Stomach smooth muscle (tissue), 2 donors: ENCODE measurements around the gene ACTRT2.

Experiments
- H3K27ac ChIP-seq: one replicate; pipeline ENCODE4 v1.7.0; 2013; ENCODE audit warnings: mild to moderate bottlenecking, low read length, inconsistent platforms
- H3K27me3 ChIP-seq, 2 donors: one replicate each; pipeline ENCODE4 v1.7.0; 2013; ENCODE audit warnings: low read length in 2 of 2; ENCODE audit not compliant: insufficient read depth in 2 of 2, control insufficient read depth in 1 of 2
- H3K36me3 ChIP-seq, 2 donors: one replicate each; pipeline ENCODE4 v1.7.0; 2013; ENCODE audit warnings: low read length in 2 of 2; ENCODE audit not compliant: control insufficient read depth in 2 of 2, insufficient read depth in 2 of 2
- H3K4me1 ChIP-seq: one replicate; pipeline ENCODE4 v1.7.0; 2013; ENCODE audit warnings: low read length; ENCODE audit not compliant: control insufficient read depth, insufficient read depth
- H3K4me3 ChIP-seq, 2 donors: one replicate each; pipeline ENCODE4 v1.7.0; 2013; ENCODE audit warnings: low read length in 2 of 2
- H3K9ac ChIP-seq, 2 donors: one replicate each; pipeline ENCODE4 v1.7.0; 2013; ENCODE audit warnings: low read length in 2 of 2, mild to moderate bottlenecking in 1 of 2
- H3K9me3 ChIP-seq, 2 donors: one replicate each; pipeline ENCODE4 v1.7.0; 2013; ENCODE audit warnings: low read length in 2 of 2; ENCODE audit not compliant: control insufficient read depth in 2 of 2
- donor health status: healthy.
- donor health status: Pancreatic carcinoma.

ACTRT2 gene

DNA sequence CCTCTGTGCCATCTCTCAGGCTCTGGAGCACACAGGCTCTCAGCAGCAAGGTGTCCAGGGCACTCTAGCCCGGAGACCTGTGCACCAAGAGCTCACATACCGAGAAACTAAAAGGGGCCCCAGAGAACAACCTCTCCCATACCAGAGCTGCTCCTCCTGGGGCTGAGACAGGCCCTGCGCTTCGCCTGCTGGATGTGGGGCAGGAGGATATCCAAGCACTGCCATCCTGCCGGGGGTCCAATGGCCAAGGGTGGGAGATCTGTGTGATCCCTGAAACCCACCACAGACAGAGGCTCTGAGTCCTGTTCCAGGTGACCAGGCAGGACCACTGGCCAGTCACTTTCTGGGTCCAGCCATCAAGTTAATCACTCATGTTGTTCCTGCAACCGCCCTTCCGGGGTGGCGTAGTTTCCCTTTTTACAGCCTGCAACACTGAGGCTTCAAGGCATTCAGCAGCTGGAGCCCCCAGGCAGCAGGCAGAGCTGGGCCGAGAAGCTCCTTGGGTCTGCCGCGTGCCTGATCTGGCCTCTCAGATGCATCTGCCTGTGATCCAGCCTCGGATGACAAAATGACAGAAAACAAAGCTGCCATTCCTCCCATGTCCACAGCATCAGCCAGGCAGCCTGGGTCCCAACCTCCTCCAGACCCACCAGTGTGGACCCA is 36.7 kb upstream of the ACTRT2 start:
- Histone ChIP-seq H3K9me3 (no peaks in the 10 kb centered on the region), H3K27ac (no peak overlapping the region), H3K4me1 (no peaks in the 10 kb centered on the region), H3K9ac (no peak overlapping the region), H3K4me3 (no peak overlapping the region), H3K36me3 (no peaks in the 10 kb centered on the region), H3K27me3 (peaks cover 0 to 9% of the 10 kb centered on the region in 2 donors)

- Histone ChIP-seq H3K36me3 (no peaks in the 10 kb centered on the region), H3K27me3 (peaks cover 0 to 9% of the 10 kb centered on the region in 2 donors), H3K4me1 (no peaks in the 10 kb centered on the region), H3K27ac (no peak overlapping the region), H3K9me3 (no peaks in the 10 kb centered on the region), H3K9ac (no peak overlapping the region), H3K4me3 (no peak overlapping the region)
These were observed 36.2 kb upstream of the ACTRT2 start for GRCh38 chr1:2985067-2985561.

DNA sequence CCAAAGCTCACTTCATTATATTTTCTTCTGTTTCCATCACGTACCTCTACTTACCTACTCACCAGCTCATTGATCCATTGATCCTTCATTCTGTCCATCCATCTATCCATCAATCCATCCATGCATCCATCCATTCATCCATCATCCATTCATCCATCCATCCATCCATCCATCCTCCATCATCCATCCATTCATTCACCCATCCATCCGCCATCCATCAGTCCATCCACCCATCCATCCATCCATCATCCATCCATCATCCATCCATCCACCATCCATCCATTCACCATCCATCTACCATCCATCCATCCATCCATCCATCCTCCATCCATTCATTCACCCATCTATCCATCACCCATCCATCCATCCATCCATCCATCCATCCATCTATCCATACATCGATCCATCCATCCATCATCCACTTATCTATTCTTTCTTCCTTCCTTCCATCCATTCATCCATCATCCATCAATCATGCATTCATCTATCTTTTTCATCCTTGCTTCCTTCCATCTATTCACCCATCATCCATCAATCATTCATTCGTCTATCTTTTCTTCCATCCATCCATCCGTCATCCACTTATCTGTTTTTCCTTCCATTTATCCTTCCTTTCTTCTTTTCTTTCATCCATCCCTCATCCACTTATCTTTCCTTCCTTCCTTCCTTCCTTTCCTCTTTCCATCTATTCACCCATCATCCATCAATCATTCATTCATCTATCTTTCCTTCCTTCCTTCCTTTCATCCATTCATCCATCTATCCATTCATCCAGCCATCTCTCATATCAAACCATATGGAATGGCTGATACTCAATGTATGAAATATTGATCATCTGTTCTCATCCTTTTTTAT is 35.3 kb upstream of the ACTRT2 start:
- no peak overlapping the region for H3K9ac ChIP-seq
- no peak overlapping the region for H3K27ac ChIP-seq
- peaks cover 0 to 17% of the 10 kb centered on the region in 2 donors for H3K27me3 ChIP-seq
- no peaks in the 10 kb centered on the region for H3K4me1 ChIP-seq
- no peaks in the 10 kb centered on the region for H3K36me3 ChIP-seq
- no peaks in the 10 kb centered on the region for H3K9me3 ChIP-seq
- H3K4me3 ChIP-seq = no peak overlapping the region

- no peaks in the 10 kb centered on the region for H3K9me3 ChIP-seq
- H3K36me3 ChIP-seq = no peaks in the 10 kb centered on the region
- no peaks in the 10 kb centered on the region for H3K4me1 ChIP-seq
- no peak overlapping the region for H3K4me3 ChIP-seq
- no peak overlapping the region for H3K9ac ChIP-seq
- peaks cover 0 to 17% of the 10 kb centered on the region in 2 donors for H3K27me3 ChIP-seq
- no peak overlapping the region for H3K27ac ChIP-seq
These were observed 34.5 kb upstream of the ACTRT2 start for GRCh38 chr1:2986549-2987305.

- Histone ChIP-seq H3K4me3 (no peak overlapping the region), H3K27me3 (peaks cover 0 to 19% of the 10 kb centered on the region in 2 donors), H3K4me1 (no peaks in the 10 kb centered on the region), H3K36me3 (no peaks in the 10 kb centered on the region), H3K9me3 (no peaks in the 10 kb centered on the region), H3K9ac (no peak overlapping the region), H3K27ac (no peak overlapping the region)
These were observed 33.5 kb upstream of the ACTRT2 start for GRCh38 chr1:2987773-2988172.

GRCh38 chr1:2988256-2988655 is 33.0 kb upstream of the ACTRT2 start:
- Histone ChIP-seq H3K9me3 (no peaks in the 10 kb centered on the region), H3K4me3 (no peak overlapping the region), H3K4me1 (no peaks in the 10 kb centered on the region), H3K9ac (no peak overlapping the region), H3K27me3 (peaks cover 0 to 19% of the 10 kb centered on the region in 2 donors), H3K27ac (no peak overlapping the region), H3K36me3 (no peaks in the 10 kb centered on the region)

GRCh38 chr1:2989185-2989584 is 32.1 kb upstream of the ACTRT2 start:
- no peak overlapping the region for H3K4me3 ChIP-seq
- H3K4me1 ChIP-seq = no peaks in the 10 kb centered on the region
- H3K9ac ChIP-seq = no peak overlapping the region
- no peaks in the 10 kb centered on the region for H3K36me3 ChIP-seq
- no peak overlapping the region for H3K27ac ChIP-seq
- H3K9me3 ChIP-seq = peaks cover 6 to 9% of the 10 kb centered on the region in 2 donors
- peaks cover 0 to 19% of the 10 kb centered on the region in 2 donors for H3K27me3 ChIP-seq

GRCh38 chr1:2989976-2990375 is 31.3 kb upstream of the ACTRT2 start:
- H3K27ac ChIP-seq = no peak overlapping the region
- peaks cover 13% of the 10 kb centered on the region in 2 donors for H3K9me3 ChIP-seq
- H3K36me3 ChIP-seq = no peaks in the 10 kb centered on the region
- no peaks in the 10 kb centered on the region for H3K4me1 ChIP-seq
- H3K9ac ChIP-seq = no peak overlapping the region
- no peak overlapping the region for H3K4me3 ChIP-seq
- H3K27me3 ChIP-seq = peaks cover 0 to 17% of the 10 kb centered on the region in 2 donors

DNA sequence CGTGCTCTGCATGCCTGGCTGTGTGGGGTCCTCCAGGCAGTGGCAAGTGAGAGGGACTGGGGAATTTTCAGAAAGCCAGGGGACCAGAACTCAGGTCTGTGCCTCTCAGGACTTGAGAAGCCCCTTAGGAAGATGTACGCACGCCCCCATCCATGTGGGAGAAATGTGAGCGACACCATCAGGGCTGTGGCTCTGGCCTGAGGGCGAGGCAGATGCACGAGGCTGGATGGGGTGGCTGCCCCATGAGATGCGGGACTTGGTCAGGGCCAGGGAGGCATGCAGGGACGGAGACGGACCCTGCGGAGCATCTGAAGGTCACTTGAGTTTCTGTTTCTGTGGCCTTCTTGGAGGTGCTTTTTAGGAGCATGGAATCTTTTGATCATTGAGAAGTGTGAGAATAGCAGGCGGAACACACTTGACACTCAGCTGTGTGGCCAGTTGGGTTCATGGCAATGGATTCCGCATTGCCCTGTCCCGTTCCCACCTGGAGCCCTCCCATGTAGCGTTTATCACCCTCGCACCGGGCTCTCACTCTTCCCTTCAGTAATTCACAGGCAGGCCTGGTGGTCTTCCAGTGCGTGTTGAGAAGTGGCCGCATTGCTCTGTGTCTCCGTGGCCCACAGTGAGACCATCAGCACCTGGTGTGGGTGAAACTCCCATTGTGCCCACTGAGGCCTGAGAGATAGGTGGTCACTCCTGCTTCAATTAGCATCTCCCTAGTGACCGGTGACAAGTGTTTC is 30.7 kb upstream of the ACTRT2 start:
- H3K27ac ChIP-seq = no peak overlapping the region
- H3K4me1 ChIP-seq = no peaks in the 10 kb centered on the region

More for the DNA sequence above, 30.7 kb upstream of the ACTRT2 start:
- Histone ChIP-seq H3K9ac (no peak overlapping the region), H3K4me3 (no peak overlapping the region), H3K9me3 (peaks cover 13% of the 10 kb centered on the region in 2 donors), H3K27me3 (peaks cover 0 to 17% of the 10 kb centered on the region in 2 donors), H3K36me3 (no peaks in the 10 kb centered on the region)
